ENCODE data around the gene SRRM5.
"Not testable (repeated sequence)": the region's sequence is repeated elsewhere in the genome, so short reads cannot be mapped to it uniquely, and the experiment has no call there.

Gene SRRM5

DNA sequence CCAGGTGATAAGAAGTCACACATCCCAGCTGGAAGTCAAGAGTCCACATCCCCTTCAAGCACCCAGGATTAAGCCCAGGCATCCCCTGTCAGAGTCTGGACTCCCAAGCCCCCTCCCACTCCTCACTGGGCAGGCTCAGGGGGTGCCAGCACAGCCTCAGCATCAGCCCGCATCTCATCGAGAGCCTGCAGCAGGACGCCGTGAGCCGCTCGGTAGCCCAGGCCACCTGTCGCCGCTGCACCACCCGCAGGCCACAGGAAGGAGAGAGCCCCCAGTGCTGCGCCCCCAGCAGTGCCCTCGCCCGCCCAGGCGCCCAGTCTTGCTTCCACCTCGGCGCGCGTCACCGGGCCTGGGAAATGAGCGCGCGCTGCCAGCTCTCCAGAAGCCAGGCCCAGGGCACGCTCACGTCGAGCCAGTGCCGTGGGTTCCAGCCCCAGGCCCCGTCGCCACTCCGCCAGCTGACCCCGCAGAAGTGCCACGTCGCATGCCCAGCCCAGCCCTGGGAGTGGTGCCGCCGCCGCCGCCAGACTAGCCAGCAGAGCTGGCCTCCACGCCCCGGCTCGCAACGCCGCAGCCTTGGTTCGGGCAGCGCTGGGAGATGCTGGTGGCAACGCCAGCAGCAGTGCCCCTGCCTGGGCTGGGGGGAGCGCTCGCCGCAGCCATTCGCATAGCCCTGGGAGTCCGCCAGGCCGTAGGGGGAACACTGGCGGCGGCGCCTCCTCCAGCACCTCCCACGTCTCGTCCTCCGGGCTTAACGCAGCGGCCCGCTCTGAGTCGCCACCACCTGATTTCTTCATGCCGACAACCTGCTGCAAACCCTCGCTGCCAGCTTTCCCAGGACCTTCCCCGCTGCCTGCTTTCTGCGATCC lies 19.8 kb upstream of the SRRM5 start:
- DNase-seq: no peak

DNA sequence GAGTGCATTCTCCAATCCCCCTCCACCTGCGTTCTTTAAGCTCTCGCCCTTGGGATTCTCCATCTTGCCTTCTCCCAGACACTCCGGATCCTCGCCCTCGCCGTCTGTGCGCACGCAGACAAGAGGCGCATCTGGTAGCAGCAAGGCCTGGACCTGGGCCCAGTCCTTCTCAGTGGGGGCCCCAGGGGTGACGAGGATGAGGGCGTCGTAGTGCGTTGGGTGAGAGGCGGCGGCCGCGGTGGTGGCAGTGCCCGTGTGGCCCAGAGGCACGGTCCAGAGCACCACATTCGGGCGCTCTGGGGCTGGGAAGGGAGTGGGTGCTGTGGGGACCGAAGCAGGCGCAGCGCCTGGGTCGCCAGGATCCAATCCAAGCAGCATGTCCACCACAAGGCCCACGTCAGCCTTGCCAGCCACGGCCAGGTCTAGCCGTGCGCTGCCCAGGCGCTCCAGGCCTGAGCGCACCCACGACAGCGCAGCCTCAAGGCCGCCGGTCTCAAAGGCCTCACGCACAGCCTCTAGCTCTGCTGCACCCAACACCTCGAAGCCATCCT lies 19.0 kb upstream of the SRRM5 start:
- no peak for DNase-seq

DNA sequence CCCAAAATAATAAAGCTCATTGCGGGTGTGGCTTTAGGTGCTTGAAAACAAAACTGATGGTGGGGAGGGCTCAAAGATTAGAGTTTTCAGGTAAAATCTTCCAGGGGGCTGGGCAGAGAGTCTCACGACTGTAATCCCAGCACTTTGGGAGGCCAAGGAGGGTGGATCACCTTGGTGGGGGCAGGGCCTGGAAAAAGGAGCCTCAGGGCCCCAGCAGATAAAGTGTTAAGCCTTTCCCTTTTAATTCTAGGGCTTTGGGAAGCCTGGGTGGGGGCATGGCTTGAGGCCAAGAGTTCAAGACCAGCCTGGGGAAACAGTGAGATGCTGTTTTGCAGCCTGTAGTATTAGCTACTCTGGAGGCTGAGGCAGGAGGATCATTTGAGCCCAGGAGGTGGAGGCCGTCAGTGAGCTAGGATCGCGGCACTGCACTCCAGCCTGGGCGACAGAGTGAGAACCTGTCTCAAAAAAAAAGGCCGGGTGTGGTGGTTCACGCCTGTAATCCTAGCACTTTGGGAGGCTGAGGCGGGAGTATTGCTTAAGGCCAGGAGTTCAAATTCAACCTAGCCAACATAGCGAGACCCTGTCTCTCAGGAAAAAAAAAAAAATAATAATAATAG lies 17.7 kb upstream of the SRRM5 start:
- no peak for DNase-seq

DNA sequence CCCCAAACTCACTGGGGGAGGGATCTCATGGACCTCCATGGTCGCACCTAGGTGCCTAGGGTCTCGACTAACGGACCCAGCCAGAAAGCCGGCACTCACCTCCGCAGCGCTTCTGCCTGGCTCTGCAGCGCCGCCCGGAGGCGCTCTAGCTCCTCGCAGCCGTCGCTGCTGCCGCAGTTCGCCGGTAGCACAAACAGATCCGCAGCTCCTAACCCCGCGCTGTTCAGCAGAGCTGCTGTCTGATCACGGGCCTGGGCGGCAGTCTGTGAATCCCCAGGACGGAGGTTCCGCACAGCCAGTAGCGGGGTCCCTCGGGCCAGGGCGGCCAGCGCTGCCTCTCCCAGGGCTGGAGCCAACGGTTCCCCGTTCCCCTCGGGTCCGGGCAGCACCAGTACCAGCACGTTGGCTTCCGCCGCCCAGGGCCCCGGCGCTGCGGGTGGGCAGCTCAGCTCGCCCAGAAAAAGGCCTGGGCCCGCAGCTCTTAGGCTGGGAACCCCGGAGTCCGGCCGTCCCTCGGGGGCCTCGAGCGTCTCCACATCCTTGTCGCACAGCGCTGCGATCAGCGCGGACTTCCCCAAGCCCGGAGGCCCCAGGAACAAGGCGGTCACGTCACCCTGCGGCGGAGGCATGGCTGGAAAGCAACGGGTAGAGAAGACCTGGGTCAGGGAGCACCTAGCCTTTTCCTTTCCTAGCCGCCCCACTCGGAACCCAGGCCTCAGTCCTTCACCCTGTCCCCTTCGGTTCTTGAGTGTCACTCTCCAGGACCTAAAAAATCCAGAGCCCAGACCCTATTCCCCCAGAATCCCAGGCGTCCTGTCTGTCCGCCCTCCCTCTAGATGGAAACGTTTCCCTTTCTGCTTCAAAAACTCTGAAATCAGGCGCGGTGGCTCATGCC lies 16.9 kb upstream of the SRRM5 start:
- peak; percentile 76 for DNase-seq

DNA sequence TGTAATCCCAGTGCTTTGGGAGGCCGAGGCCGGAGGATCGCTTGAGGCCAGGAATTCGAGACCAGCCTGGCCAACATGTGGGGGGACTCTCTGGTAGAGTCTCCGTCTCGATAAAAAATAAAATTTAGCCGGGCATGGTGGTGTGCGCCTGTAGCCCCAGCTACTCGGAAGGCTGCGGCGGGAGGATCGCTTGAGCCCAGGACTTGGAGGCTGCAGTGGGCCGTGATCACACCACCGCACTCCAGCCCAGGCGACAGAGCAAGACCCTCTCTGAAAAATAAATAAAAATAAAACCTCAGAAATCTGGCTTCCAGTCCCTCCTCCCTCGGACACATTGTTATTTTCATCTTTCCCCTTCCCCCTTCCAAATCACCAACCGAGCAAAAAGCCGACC lies 16.3 kb upstream of the SRRM5 start:
- no peak for DNase-seq

DNA sequence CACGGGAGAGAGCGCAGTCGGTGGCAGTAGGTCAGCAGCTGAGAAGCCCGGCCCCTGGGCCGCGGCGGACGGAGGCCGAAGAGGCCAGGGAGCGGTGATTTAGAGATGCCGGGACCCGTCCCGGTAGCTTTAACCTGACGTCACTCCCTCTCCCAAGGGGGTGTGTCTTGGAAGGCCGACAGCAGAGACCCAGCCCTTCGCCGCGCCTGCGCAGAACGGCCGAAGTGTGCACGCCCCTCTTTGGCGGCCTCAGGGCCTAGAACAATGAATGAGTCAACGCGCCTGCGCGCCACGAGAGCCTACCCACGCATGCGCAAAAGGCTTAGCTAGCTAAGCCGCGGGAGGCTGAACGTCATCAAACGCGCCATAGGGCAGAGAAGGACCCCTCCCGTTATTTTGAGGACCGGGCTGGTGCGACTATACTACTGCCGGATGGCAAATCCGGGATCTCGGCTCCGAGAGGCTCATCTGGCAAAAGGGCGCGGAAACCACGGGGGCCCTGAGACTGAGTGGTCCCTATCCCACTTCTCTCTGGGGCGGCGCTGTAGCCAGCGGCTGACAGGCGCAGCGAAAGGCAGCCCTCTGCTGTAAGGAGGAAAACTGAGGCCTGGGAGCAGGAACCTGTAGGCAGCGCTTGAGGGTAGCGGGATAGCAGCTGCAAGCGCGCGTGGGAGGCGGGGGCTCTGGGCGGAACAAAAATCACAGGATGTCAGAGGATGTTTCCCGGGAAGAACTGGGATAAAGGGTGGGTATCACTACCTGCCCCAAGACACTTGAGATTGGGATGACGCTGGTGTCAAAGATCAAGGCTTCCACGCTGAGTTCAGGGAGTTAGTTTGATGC lies 15.7 kb upstream of the SRRM5 start, which contains the start of the genes IRGQ and ZNF576:
IRGQ (minus strand) TSS at position 136 of the 843 bp plus-strand sequence. CDS start 796 bp downstream, outside the sequence.
ZNF576 (plus strand) TSS at position 597 of the 843 bp plus-strand sequence. CDS start 514 bp downstream, outside the sequence.
- DNase-seq: peak; percentile 100

DNA sequence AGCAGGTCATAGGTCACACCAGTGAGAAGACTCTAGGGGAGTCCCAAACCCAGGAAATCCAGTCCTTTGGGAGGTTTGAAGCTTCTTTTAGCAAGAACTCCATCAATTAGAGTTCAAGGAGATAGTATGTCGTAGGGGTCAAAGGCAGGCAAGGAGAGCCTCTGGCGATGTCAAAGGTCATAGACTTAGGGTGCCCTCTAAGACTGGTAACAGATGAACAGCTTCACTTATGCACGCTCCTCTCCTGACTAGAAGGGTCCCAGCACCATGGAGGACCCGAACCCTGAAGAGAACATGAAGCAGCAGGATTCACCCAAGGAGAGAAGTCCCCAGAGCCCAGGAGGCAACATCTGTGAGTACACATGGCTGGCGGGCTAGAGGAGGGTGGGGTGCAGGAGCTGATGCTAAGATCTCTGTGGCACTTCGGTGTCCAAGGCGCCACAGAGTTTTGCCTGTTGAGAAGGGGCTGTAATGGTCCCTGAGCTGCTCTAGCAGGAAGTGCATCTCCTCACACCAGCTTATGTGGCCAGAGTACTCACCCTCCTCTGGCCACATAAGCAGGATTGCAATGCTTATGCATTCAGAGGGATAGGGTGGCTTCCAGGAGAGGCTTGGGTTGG lies 14.9 kb upstream of the SRRM5 start:
- no peak for DNase-seq

DNA sequence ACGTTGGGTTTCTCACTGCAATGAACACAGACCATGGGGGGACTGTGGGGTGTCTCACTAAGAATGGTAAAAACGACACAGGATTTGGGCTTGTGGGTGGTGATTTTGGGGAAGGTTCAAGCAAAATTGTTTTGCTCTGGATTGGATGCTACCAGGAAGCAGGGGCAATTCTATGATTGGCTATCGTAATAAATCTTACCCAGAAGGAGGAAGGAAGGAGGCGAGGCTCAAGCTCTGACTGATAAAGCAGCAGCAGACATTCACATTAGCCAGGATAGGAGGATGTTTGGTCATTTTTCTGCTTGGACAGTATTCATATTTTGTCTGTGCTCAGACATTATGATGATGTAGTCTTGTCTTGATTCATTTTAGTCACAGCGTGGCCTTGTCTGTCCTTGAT lies 14.0 kb upstream of the SRRM5 start:
- DNase-seq: no peak

DNA sequence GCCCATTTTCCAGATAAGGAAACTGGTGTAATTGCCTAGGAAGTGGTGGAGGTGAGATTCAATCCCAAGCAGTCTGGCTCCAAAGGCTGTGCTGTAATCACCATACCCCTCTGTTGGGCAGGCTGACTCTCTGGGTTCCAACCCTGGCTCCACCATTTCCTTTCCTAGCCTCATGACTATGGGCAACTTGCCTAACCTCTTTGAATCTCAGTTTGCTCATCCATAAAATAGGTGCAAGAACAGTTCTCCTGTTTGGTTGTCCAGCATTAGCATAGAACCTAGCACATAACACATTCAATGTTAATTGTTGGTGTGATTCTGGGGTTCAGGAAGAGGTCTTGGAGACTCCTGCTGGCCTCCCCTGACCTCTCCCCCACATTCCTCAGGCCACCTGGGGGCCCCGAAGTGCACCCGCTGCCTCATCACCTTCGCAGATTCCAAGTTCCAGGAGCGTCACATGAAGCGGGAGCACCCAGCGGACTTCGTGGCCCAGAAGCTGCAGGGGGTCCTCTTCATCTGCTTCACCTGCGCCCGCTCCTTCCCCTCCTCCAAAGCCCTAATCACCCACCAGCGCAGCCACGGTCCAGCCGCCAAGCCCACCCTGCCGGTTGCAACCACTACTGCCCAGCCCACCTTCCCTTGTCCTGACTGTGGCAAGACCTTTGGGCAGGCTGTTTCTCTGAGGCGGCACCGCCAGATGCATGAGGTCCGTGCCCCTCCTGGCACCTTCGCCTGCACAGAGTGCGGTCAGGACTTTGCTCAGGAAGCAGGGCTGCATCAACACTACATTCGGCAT lies 13.2 kb upstream of the SRRM5 start:
- no peak for DNase-seq

DNA sequence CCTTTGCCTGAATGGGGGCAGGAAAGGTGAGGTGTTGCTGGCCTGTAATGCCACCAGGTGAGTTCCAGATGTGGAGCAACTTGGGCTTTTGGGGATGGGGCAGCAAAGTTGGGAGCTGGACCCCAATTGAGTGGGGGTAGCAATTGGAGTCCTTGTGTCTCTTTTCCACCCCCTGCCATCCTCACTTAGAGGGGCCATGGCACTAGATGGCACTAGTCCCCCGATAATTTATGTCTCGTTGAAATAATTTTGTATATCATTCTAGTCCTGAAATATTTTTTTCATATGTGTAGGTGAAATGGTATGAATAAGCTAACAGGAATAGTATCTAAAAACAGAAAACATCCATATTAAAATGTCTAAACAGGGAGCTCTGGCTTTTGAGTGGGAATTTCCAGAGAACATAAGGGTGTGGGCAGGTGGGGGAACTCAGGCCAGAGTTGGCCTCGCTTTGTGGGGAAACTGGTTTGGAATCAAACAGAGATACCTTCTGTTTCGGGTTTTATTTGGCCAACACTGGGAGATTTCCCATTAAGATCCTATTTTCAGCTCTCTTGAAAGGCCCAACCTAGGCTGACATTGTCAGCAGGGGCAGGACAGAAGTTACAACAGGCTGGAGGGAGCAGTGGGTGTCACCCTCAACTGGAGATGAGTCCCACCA lies 12.1 kb upstream of the SRRM5 start:
- DNase-seq: no peak

DNA sequence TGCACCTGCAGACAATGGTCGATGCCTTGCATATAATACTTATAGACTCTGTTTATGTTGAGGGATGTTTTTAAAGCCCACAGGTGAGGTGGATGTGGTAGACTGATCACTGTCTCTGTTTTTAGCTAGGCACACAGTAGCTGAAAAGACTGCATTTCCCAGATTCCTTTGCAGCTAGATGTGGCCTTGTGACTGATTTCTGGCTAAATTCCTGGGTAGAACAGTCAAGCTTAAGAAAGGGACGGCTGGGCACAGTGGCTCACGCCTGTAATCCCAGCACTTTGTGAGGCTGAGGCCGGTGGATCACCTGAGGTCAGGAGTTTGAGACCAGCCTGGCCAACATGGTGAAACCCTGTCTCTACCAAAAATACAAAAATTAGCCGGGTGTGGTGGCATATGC lies 11.6 kb upstream of the SRRM5 start:
- not testable (repeated sequence) for DNase-seq

DNA sequence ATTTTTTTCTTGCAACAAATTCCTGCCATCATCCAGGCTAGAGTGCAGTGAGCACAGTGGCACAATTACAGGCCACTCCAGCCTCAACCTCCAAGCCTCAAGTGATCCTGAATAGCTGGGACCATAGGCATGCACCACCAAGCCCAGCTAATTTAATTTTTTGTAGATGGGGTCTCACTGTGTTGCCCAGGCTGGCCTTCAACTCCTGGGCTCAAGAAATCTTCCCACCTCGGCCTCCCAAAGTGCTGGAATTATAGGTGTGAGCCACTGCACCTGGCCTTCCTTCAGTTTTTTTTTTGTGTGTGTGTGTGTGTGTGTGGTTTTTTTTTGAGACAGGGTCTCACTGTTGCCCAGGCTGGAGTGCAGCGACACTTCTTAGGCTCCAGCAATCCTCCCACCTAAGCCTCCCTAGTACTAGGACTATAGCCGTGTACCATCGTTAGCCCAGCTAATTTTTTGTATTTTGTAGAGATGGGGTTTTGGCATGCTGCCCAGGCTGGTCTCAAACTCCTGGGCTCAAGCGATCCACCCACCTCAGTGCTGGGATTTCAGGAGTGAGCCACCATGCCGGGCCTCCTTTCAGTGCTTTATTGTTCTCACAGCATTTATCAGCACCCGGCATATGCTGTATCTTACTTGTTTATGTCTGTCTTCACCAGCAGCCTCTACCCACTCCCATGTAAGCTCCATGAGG lies 5.9 kb upstream of the SRRM5 start:
- no peak for DNase-seq

DNA sequence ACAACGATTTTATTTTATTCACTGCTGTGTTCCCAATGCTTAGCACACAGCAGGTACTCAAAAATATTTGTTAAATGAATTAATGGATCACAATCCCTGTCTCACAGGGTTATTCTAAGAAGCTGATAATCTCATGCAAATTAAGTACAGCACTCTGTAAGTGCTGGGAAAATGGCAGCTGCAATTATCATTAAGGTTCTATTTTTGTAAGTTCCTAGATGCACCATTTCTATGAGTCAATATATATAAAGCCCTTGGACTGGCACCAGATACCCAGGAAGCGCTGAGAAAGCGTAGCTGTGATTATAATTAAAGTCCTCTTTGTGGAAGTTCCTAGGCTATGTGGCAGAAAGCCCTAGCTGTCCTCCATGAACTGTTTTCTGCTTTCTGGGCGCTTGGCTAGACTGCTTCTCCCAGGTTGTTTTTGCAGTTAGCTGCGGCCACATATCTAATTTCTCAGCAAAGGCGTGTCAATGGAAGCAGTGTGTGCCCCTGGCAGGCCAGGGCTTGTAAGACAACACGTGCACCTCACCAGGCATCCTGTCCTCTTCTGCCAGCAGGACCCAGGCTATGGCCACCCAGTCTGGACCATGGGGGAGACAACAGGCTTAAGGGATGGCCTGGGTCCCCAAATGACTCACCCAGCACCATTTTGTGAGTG lies 5.2 kb upstream of the SRRM5 start:
- DNase-seq: no peak

DNA sequence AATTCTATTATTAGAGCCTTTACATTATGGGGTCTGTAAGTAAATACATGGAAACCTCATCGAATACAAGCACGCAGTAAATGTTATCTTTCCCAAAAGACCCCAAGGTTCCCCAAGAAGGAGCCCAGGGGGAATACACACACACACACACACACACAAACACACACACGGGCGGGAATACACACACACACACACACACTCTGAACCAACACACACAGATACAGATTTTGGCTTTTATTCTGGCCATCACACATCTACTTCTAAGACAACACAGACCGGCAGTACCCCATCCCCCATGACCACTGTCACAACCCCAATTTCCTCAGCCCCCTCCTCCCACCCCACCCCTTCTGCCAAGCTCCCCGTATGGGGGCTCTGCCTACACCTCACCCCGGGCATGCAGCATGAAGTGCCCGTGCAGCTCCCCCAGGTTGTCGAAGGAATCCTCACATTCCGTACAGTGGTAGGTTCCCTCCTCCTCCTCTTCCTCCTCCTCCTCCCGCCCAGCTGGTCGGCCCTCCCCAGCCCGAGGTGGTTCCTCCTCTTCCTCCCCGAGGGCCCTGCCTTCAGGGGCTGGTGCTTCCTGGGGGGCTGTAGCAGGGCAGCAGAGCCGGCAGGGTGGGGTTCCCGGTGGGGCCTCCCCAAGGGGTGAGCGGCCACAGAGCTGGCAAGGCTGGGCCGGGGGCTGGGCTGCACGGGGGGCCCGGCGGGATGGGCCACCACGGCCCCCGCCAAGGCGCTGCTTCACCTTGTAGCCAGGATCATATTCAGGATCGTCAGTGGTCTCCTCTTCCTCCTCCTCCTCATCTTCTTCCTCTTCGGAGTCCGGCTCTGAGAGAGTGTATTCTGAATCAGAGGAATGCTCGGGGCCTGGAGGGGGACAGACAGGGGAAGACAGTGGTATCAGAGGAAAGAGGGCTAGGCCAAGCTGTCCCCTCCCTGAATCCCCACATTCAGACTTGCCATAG lies 4.4 kb upstream of the SRRM5 start:
- no peak for DNase-seq

DNA sequence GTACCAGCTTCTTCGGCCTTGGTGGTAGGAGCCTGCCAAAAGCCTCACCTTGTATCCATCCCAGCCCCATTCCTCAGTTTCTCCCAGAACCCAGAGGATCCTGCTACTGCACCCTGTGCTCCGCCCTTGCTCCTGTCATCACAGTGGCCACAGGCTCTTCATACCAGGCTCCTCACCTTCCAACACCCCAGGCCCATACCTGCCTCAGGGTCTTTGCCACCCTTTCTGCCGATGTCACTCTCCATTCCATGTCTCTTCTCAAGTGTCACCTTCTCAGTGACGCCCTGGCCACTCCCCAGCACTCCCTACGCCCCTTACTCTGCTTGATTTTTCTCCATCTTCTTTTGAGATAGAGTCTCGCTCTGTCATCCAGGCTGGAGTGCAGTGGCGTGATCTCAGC lies 2.0 kb upstream of the SRRM5 start:
- no peak for DNase-seq

DNA sequence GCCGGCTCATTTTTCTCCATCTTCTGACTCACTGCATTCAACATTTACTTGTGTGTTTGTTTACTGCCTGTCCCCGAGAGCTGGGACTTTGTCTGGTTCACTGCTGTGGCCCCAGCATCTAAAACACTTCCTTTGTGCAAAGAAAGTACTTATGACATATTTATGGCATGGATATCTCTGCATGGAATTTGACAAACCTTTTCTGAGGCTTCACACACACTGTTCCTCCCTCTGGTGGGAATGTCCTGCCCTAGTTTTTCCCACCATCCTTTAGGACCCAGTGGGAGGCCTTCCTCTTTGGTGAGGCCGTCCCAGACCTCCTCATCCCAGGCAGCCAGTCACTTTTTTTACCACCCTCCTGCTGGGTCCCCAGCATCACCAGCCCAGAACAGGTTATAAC lies 1.4 kb upstream of the SRRM5 start:
- DNase-seq: no peak

DNA sequence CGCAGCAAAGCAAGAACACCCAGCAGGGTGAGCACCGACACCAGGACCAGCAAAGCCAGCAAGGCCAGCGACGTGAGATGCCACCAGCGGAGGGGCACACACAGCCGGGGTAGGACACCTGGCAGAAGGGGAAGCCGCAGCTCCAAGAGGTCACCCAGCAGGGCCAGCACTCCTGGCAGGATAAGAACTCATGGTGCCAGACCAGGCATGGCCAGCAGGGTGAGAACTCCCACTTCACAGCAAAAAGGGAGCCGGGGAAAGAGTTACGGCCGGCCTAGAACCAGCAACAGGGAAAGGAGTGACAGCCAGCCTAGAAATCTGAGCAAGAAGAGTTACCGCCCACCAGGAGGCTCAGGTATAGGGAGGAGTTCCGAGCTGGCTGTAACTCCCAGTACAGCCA lies 486 bp downstream of the SRRM5 start:
- DNase-seq: no peak

DNA sequence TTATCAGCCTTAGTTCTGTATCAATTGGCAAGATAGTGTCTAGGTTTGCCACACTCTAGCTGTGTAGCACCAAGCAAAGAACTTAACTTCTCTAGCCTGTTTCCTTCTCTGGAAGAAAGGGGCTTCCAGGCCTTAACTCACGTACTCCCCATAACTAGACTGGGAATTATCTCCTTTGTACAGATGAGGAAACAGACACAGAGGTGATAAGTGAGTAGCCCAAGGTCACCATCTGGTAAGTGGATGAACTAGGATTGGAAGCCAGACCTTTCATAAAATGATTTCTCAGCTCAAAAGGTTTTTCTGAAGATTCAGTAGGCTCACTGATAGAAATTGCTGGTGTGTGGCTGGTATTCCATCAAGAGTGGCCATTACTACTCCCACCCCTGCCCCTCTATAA lies 4.4 kb downstream of the SRRM5 start:
- DNase-seq: no peak
